Stimulated activated CD8-positive, alpha-beta memory T cell treated with anti-CD3 and anti-CD28 coated beads, Interleukin-15, amount 100 ng/mL, for 24 hours (primary cell): ENCODE measurements around the gene ZNF215.
"Not testable (repeated sequence)": the region's sequence is repeated elsewhere in the genome, so short reads cannot be mapped to it uniquely, and the experiment has no call there.

Experiments
- DNase-seq: peaks from one replicate; pipeline ENCODE4 v3.0.0-alpha.2; 2020; ENCODE audit warnings: low read depth

Gene ZNF215

DNA sequence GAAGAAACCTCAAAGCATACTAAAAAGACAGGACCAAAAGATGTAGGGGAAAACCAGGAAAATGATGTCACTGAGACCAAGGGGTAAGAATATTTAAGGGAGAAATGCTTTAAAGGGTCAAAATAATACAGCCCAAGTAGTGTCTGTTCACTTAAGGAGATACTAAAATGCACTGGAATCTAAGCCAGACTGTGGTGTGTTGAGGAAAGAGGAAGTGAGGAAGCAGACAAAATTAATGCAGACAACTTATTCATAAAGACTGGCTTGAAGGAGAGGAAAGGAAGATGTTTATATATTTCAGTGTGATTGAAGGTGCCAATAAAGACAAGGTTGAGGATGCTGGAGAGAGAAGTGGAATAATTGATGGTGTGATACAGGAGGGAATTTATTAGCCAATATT lies 15.7 kb downstream of the ZNF215 start:
- DNase-seq = no peak

- DNase-seq = no peak
Measured at GRCh38 chr11:6943131-6943530, 16.9 kb downstream of the ZNF215 start.

DNA sequence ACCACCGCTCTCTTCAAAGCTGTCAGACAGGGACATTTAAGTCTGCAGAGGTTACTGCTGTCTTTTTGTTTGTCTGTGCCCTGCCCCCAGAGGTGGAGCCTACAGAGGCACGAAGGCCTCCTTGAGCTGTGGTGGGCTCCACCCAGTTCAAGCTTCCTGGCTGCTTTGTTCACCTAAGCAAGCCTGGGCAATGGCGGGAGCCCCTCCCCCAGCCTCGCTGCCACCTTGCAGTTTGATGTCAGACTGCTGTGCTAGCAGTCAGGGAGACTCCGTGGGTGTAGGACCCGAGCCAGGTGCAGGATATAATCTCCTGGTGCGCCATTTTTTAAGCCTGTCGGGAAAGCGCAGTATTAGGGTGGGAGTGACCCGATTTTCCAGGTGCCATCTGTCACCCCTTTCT lies 28.0 kb downstream of the ZNF215 start:
- not testable (repeated sequence) for DNase-seq

- no peak for DNase-seq
Measured at GRCh38 chr11:6962141-6962540, 35.9 kb downstream of the ZNF215 start.

DNA sequence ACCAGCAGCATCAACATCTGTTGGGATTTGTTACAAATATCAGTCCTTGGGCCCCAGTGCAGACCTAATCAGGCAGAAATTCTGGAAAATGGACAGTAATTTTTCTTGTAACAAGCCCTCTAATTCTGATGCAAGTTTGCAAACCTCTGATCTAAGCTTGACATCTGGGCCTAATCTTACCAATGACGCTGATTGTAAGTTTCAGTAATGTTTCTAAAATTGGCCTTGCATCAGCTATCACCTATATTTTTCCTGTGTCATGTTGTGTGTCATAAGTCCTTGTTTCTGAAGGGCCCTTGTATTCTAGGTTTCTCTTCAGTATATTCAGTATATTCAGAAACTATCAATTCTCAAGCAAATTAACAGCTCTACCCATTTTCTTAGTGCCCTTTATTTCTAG lies 36.4 kb downstream of the ZNF215 start:
- no peak for DNase-seq

GRCh38 chr11:6968816-6969215 lies 42.6 kb downstream of the ZNF215 start:
- no peak for DNase-seq

GRCh38 chr11:6969854-6970253 lies 43.6 kb downstream of the ZNF215 start:
- DNase-seq = not testable (repeated sequence)

GRCh38 chr11:6979365-6979764 lies 53.1 kb downstream of the ZNF215 start:
- no peak for DNase-seq

DNA sequence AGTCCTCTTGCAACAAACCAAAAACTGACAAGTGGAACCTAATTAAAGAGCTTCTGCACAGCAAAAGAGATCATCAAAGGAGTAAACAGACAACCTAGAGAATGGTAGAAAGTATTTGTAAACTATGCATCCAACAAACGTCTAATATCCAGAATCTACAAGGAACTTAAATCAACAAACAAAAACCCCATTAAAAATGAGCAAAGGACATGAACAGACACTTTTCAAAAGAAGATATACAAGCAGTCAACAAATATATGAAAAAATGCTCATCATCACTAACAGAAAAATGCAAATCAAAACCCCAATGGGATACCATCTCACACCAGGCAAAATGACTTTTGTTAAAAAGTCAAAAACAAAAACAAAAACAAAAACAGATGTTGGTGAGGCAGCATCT lies 60.3 kb downstream of the ZNF215 start:
- DNase-seq = no peak

DNA sequence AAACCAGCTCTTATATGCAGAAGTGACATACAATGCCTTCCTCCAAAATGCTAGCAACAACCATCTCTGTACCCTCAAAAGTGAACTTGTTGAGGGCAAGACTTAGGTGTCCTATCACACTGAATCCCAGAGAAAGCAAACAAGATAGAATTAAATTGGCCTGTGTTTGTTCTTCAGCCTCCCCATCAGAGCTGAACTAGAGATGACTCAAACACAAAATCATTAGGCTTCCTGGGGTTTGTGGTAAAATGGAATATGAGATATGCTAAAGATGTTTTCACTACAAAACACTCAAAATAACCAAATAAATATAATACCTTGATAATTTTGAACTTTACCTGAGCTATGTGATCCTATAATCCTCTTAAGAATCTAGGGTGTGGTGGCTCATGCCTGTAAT lies 62.3 kb downstream of the ZNF215 start:
- DNase-seq = no peak

DNA sequence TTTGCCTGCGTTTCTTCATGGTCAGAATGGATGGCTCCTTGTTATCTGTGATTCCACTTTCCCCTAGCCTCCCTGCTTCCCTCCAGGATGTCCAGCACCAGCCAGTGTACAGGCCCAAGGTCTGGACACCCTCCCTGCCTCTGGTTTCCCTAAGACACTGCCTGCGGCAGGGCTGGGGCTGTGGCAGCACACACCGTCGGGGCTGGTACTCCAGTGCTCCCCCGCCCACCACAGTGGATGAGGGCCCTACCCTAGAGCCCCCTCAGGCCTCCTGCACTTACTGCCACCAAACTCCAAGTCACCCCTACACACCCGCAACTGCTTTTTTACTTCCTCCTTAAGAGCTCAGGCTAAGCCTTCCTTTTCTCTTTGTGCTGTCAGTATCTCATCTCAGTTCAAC lies 65.0 kb downstream of the ZNF215 start:
- no peak for DNase-seq

DNA sequence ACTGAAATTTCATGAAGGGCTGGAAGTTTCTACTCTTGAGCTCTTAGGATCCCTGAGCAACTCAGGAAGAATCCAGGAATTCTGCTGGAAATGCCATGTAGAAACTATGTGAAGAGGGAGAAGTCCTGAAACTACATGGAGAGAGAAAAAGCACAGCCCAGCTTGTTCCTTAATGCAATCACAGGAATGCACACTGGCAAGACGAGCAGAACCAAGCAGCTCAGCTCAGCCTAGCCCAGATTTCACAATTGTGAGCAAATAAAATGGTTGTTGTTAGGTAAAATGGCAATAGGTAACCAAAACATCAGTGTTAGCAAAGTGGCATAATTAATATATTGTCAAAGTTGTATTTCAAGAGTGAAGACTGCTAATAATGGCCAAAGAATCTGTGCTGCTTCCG lies 65.8 kb downstream of the ZNF215 start:
- DNase-seq = no peak

GRCh38 chr11:6992457-6993417 lies 66.5 kb downstream of the ZNF215 start:
- DNase-seq = no peak

DNA sequence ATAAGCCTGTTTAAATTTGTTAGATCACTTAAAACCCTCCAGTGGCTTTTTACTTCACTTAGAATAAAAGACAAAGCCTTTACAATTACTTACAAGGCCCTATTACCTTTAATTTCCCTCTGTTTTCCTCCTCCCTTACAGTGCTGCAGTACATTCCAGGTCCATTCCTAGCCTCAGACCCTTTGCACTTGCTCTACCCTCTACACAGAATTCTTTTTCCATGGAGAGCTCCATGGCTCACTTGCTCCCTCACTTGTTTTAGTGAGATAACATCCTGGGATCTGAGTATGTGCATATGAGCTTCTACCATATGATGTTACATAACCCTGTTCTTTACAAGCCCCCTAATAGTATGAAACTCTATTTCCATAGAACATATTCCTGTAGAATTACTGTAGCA lies 69.5 kb downstream of the ZNF215 start:
- no peak for DNase-seq

DNA sequence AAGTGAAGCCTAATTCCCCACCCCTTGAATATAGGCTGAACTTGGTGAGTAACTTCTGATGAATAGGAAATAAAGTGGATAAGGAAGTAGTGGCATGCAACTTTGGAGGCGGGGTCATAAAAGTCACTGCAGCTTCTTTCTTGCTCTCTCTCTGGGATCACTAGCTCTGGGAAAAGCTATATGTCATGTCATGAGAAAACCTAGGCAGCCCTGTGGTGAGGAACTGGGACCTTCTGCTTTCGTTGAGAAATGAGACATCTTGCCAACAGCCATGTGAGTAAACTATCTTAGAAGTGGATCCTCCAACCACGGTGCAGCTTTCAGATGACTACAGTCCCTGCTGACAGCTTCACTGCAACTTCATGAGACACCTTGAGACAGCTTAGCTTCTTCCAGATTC lies 78.3 kb downstream of the ZNF215 start:
- no peak for DNase-seq
